Measurements from ENCODE around the gene DGKB. TPM values are rescaled to one million over a fixed set of nuclear protein-coding genes. Genes with fewer than 3 reads are reported as not detected.
"Not testable (repeated sequence)": the region's sequence is repeated elsewhere in the genome, so short reads cannot be mapped to it uniquely, and the experiment has no call there.

Gene DGKB
- total and polyA plus RNA-seq, 2 donors (not counting 1 experiment from before 2014, with no cell fraction given) = 0.31 TPM; not detected in 1

- no peak overlapping the region for H3K9ac ChIP-seq (ENCODE audit: insufficient read depth, low read length)
- no peaks in the 10 kb centered on the region for H3K36me3 ChIP-seq (ENCODE audit: control insufficient read depth, insufficient read depth, low read length)
- no peak for DNase-seq (ENCODE audit: low read depth in 2 of 2)
- no peaks in the 10 kb centered on the region for H3K79me2 ChIP-seq (ENCODE audit: control insufficient read depth, insufficient read depth, low read length)
- H2AFZ ChIP-seq (ENCODE audit: low read length) = no peak overlapping the region
- no peaks in the 10 kb centered on the region for H3K4me1 ChIP-seq (ENCODE audit: control insufficient read depth, extremely low read depth, insufficient read depth, low read length)
- no peak for TF ChIP-seq EZH2 (IDR thresholded peaks at IDR 0.05; ENCODE audit: low read length, missing control alignments)
- H3K9me3 ChIP-seq (ENCODE audit: control insufficient read depth, insufficient read depth, low read depth, low read length) = no peaks in the 10 kb centered on the region
- H3K4me3 ChIP-seq (replicated peaks in 1 of 4; ENCODE audit: control extremely low read depth in 1 of 4, insufficient read depth in 1 of 4, low read depth in 3 of 4, low read length in 4 of 4) = no peak overlapping the region
- H3K4me2 ChIP-seq (ENCODE audit: extremely low read depth, insufficient read depth, low read length) = no peak overlapping the region
- H3K27ac ChIP-seq (ENCODE audit: insufficient read depth, low read length) = no peak overlapping the region
- H4K20me1 ChIP-seq (ENCODE audit: control insufficient read depth, extremely low read depth, insufficient read depth, low read length) = no peaks in the 10 kb centered on the region
- H3K27me3 ChIP-seq (ENCODE audit: control insufficient read depth, insufficient read depth, low read length) = no peaks in the 10 kb centered on the region
Observed at GRCh38 chr7:14480281-14480680, 422.3 kb downstream of the DGKB start.

- no peak overlapping the region for H3K4me2 ChIP-seq (ENCODE audit: extremely low read depth, insufficient read depth, low read length)
- DNase-seq (ENCODE audit: low read depth in 2 of 2) = no peak
- H3K27me3 ChIP-seq (ENCODE audit: control insufficient read depth, insufficient read depth, low read length) = no peaks in the 10 kb centered on the region
- no peaks in the 10 kb centered on the region for H3K9me3 ChIP-seq (ENCODE audit: control insufficient read depth, insufficient read depth, low read depth, low read length)
- no peaks in the 10 kb centered on the region for H3K79me2 ChIP-seq (ENCODE audit: control insufficient read depth, insufficient read depth, low read length)
- no peak overlapping the region for H3K27ac ChIP-seq (ENCODE audit: insufficient read depth, low read length)
- H3K36me3 ChIP-seq (ENCODE audit: control insufficient read depth, insufficient read depth, low read length) = no peaks in the 10 kb centered on the region
- H3K9ac ChIP-seq (ENCODE audit: insufficient read depth, low read length) = no peak overlapping the region
- TF ChIP-seq EZH2 (IDR thresholded peaks at IDR 0.05; ENCODE audit: low read length, missing control alignments) (no peak), CTCF (conservative IDR thresholded peaks at IDR 0.05 in 1 of 2, IDR thresholded peaks at IDR 0.05 in 1 of 2; ENCODE audit: low read depth in 1 of 2, low read length in 2 of 2) (no peak)
- no peaks in the 10 kb centered on the region for H3K4me1 ChIP-seq (ENCODE audit: control insufficient read depth, extremely low read depth, insufficient read depth, low read length)
- no peaks in the 10 kb centered on the region for H4K20me1 ChIP-seq (ENCODE audit: control insufficient read depth, extremely low read depth, insufficient read depth, low read length)
- no peak overlapping the region for H2AFZ ChIP-seq (ENCODE audit: low read length)
- H3K4me3 ChIP-seq (replicated peaks in 1 of 4; ENCODE audit: control extremely low read depth in 1 of 4, insufficient read depth in 1 of 4, low read depth in 3 of 4, low read length in 4 of 4) = no peak overlapping the region
Observed at GRCh38 chr7:14478834-14479510, 423.6 kb downstream of the DGKB start.

- H3K4me3 ChIP-seq (replicated peaks in 1 of 4; ENCODE audit: control extremely low read depth in 1 of 4, insufficient read depth in 1 of 4, low read depth in 3 of 4, low read length in 4 of 4); H3K4me1 ChIP-seq (ENCODE audit: control insufficient read depth, extremely low read depth, insufficient read depth, low read length); H3K27me3 ChIP-seq (ENCODE audit: control insufficient read depth, insufficient read depth, low read length); H3K27ac ChIP-seq (ENCODE audit: insufficient read depth, low read length); H3K36me3 ChIP-seq (ENCODE audit: control insufficient read depth, insufficient read depth, low read length); DNase-seq (ENCODE audit: low read depth in 2 of 2); H3K9ac ChIP-seq (ENCODE audit: insufficient read depth, low read length); H3K79me2 ChIP-seq (ENCODE audit: control insufficient read depth, insufficient read depth, low read length); H2AFZ ChIP-seq (ENCODE audit: low read length); H3K4me2 ChIP-seq (ENCODE audit: extremely low read depth, insufficient read depth, low read length); H3K9me3 ChIP-seq (ENCODE audit: control insufficient read depth, insufficient read depth, low read depth, low read length); H4K20me1 ChIP-seq (ENCODE audit: control insufficient read depth, extremely low read depth, insufficient read depth, low read length): not testable (repeated sequence)
Observed at GRCh38 chr7:14461716-14462115, 440.8 kb downstream of the DGKB start.

GRCh38 chr7:14458846-14459245 is 443.7 kb downstream of the DGKB start:
- H3K4me2 ChIP-seq (ENCODE audit: extremely low read depth, insufficient read depth, low read length); H3K9me3 ChIP-seq (ENCODE audit: control insufficient read depth, insufficient read depth, low read depth, low read length); H3K9ac ChIP-seq (ENCODE audit: insufficient read depth, low read length); H3K79me2 ChIP-seq (ENCODE audit: control insufficient read depth, insufficient read depth, low read length); H3K27me3 ChIP-seq (ENCODE audit: control insufficient read depth, insufficient read depth, low read length); H3K4me3 ChIP-seq (replicated peaks in 1 of 4; ENCODE audit: control extremely low read depth in 1 of 4, insufficient read depth in 1 of 4, low read depth in 3 of 4, low read length in 4 of 4); H2AFZ ChIP-seq (ENCODE audit: low read length); DNase-seq (ENCODE audit: low read depth in 2 of 2); H4K20me1 ChIP-seq (ENCODE audit: control insufficient read depth, extremely low read depth, insufficient read depth, low read length); H3K27ac ChIP-seq (ENCODE audit: insufficient read depth, low read length); H3K36me3 ChIP-seq (ENCODE audit: control insufficient read depth, insufficient read depth, low read length); H3K4me1 ChIP-seq (ENCODE audit: control insufficient read depth, extremely low read depth, insufficient read depth, low read length): not testable (repeated sequence)
